ENCODE data around the gene FOSB.

- TF ChIP-seq POLR2A (IDR thresholded peaks at IDR 0.05; ENCODE audit: low read length) (no peak), GATA1 (IDR thresholded peaks at IDR 0.05; ENCODE audit: low read depth, low read length) (no peak)
These were observed 26.6 kb downstream of the FOSB start for GRCh38 chr19:45494261-45494916.
